Spleen (tissue), 7 donors: ENCODE data around the gene SUGP2.

Experiments used
- POLR2A ChIP-seq, 3 donors: fragments of 450-650 bp; IDR thresholded peaks; one replicate each; pipeline ENCODE4 v1.5.1; 2017; ENCODE audit warnings: antibody characterized with exemption in 3 of 3, mild to moderate bottlenecking in 1 of 3
- POLR2AphosphoS5 ChIP-seq, 3 donors: sonication (generic); formaldehyde crosslinking; IDR thresholded peaks; one replicate each; pipeline ENCODE4 v1.5.1; 2017; ENCODE audit warnings: antibody characterized with exemption in 3 of 3
- TF ChIP-seq, protein P1 (sequence below), 11 experiments: fragments of 200-600 bp in 7 of 11; fragments of 450-650 bp in 4 of 11; sonication (generic) in 4 of 11; IDR thresholded peaks in 8 of 11; conservative IDR thresholded peaks in 3 of 11; 1 replicate in 7 of 11; 2 replicates in 4 of 11; pipeline versions ENCODE4 v1.4.0 to v1.8.0; 2016 to 2021; ENCODE audit warnings: antibody characterized with exemption in 11 of 11, inconsistent platforms in 4 of 11, mild to moderate bottlenecking in 1 of 11
- donor health status: DM: no; HTN: no; CAD: no; lungs with moderate emphysema.
- donor health status: DM: no; HTN: no; CAD: no.
- donor health status: DM: no; HTN: no; CAD: no.

GRCh38 chr19:18984251-18984650 lies 49.1 kb downstream of the SUGP2 start:
- TF ChIP-seq, protein P1, sequence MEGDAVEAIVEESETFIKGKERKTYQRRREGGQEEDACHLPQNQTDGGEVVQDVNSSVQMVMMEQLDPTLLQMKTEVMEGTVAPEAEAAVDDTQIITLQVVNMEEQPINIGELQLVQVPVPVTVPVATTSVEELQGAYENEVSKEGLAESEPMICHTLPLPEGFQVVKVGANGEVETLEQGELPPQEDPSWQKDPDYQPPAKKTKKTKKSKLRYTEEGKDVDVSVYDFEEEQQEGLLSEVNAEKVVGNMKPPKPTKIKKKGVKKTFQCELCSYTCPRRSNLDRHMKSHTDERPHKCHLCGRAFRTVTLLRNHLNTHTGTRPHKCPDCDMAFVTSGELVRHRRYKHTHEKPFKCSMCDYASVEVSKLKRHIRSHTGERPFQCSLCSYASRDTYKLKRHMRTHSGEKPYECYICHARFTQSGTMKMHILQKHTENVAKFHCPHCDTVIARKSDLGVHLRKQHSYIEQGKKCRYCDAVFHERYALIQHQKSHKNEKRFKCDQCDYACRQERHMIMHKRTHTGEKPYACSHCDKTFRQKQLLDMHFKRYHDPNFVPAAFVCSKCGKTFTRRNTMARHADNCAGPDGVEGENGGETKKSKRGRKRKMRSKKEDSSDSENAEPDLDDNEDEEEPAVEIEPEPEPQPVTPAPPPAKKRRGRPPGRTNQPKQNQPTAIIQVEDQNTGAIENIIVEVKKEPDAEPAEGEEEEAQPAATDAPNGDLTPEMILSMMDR (IDR thresholded peaks at IDR 0.05 in 8 of 11, conservative IDR thresholded peaks at IDR 0.05 in 3 of 11), result no peak
- no peak for TF ChIP-seq POLR2A (IDR thresholded peaks at IDR 0.05)
- no peak for TF ChIP-seq POLR2AphosphoS5 (IDR thresholded peaks at IDR 0.05)
